Activated CD4-positive, alpha-beta T cell treated with anti-CD3 and anti-CD28 coated beads, Interleukin-2, amount 10 ng/mL, durations not matched to agents 7 days and 5 days (primary cell): Measurements from ENCODE around the gene CDC7. TPM values are rescaled to one million over a fixed set of nuclear protein-coding genes. Genes with fewer than 3 reads are reported as not detected.

Experiments
- CTCF ChIA-PET: fragments of 350-600 bp; sonication (Branson Sonifier 250); formaldehyde crosslinking; loops from one replicate; lab custom pipeline; 2021; ENCODE audit warnings: antibody characterized with exemption; lab: Charles Lee
- POLR2A ChIA-PET: fragments of 350-600 bp; sonication (Branson Sonifier 250); formaldehyde crosslinking; loops from one replicate; lab custom pipeline; 2021; ENCODE audit warnings: antibody characterized with exemption; lab: Charles Lee
- DNase-seq: peaks from one replicate; pipeline ENCODE4 v3.0.0-alpha.2; 2020
- H3K27ac Mint-ChIP-seq: one replicate; pipeline ENCODE4 v1.8.0; 2021; ENCODE audit warnings: mild to moderate bottlenecking, moderate library complexity, mixed read lengths
- H3K27me3 Mint-ChIP-seq: one replicate; pipeline ENCODE4 v1.8.0; 2021; ENCODE audit warnings: mixed read lengths
- H3K36me3 Mint-ChIP-seq: one replicate; pipeline ENCODE4 v1.8.0; 2021; ENCODE audit warnings: low read depth, mixed read lengths
- H3K4me1 Mint-ChIP-seq: one replicate; pipeline ENCODE4 v1.8.0; 2021; ENCODE audit warnings: mixed read lengths
- H3K4me3 Mint-ChIP-seq: one replicate; pipeline ENCODE4 v1.8.0; 2021; ENCODE audit warnings: mild to moderate bottlenecking, moderate library complexity, mixed read lengths
- H3K9me3 Mint-ChIP-seq: one replicate; pipeline ENCODE4 v1.8.0; 2021; ENCODE audit warnings: mixed read lengths
- total RNA-seq, 2 experiments: library from RNA; stranded (reverse); gene quantifications; one replicate each; pipeline ENCODE4 v1.2.3, GENCODE V29; 2021

The CDC7 gene
- total RNA-seq, 2 experiments from 2014 or later: 31.4 to 34.7 TPM

- no peak overlapping the region for H3K27ac Mint-ChIP-seq
- peaks cover 33% of the 10 kb centered on the region for H3K4me1 Mint-ChIP-seq
- ChIA-PET CTCF (interaction anchor here (0.6 to 2.3 kb wide), 6 partner anchors 12 to 367 kb away, joined by 3 to 7 read pairs (median 4); no protein-coding TSS in a partner anchor), POLR2A (interaction anchor here (0.6 kb wide), 1 partner anchor 198 kb away, joined by 3 read pairs; no protein-coding TSS in a partner anchor)
- no peak overlapping the region for H3K4me3 Mint-ChIP-seq
- DNase-seq: peak; percentile 42
- peaks cover 19% of the 10 kb centered on the region for H3K36me3 Mint-ChIP-seq
- no peaks in the 10 kb centered on the region for H3K27me3 Mint-ChIP-seq
- H3K9me3 Mint-ChIP-seq: no peaks in the 10 kb centered on the region
Measured at GRCh38 chr1:91501523-91501851, 836 bp downstream of the CDC7 start.

DNA sequence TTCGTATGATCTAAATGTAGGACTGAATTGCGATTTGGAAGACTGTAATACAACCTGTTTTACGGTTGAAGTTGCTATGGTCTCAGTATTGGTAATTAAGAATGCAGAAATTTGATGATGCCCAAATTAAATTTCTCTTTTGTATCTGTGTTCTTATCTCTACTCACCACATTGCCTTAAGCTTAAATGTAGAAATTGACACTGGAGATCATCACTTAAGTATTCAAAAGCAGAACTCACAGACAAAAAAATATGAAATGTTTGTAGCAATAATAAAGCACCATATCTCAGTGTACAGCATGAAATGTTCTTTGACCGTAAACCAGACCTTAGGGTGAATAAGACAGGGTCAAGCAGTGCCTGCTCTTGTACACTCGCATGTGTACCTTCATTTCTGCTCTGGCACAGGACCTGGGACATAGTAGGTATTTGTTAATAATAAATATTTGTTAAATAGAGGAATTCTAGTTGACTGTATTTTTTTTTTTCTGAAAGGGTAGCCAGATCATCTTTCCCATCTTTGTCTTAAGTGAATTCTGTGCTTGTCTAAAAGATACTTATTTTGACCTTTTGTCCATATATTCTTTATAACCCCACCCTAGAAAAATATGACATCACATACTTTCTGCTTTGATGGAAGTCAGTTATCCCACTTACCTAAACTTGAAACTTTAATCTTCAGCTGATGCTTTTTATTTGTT lies 1.5 kb downstream of the CDC7 start:
- Mint-ChIP-seq H3K9me3 (no peaks in the 10 kb centered on the region), H3K27me3 (no peaks in the 10 kb centered on the region), H3K36me3 (peaks cover 19% of the 10 kb centered on the region), H3K4me1 (peaks cover 33% of the 10 kb centered on the region), H3K27ac (no peak overlapping the region), H3K4me3 (no peak overlapping the region)
- CTCF ChIA-PET: interaction anchor here (0.6 to 2.7 kb wide), 6 partner anchors 12 to 812 kb away, joined by 3 to 7 read pairs (median 4); no protein-coding TSS in a partner anchor
- no peak for DNase-seq
- POLR2A ChIA-PET: interaction anchor here (0.6 kb wide), 1 partner anchor 198 kb away, joined by 3 read pairs; no protein-coding TSS in a partner anchor

DNA sequence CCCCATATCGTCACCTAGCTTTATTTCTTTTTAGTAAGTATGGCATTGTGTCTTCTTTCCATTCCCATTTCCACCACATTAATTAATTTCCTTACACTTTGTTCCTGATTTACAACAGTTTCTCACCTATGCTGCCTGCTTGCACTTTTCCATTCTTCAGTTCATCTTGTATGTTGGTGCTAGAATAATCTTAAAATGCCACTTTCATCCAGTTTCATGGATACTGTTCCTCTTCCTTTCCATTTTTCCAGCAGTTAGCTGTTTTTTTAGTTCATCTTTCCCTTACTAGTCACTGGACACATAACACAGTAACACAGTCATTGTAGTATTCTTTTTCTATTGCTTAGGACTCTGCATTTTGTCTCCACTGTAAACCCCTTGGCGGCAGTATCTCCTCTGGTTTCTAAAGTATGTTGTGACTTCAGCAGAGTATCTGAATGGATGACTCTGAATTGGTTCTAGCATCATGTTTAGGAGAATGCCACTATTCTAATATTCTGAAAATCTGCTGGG lies 2.1 kb downstream of the CDC7 start:
- H3K27me3 Mint-ChIP-seq: no peaks in the 10 kb centered on the region
- peaks cover 33% of the 10 kb centered on the region for H3K4me1 Mint-ChIP-seq
- no peaks in the 10 kb centered on the region for H3K9me3 Mint-ChIP-seq
- peaks cover 19% of the 10 kb centered on the region for H3K36me3 Mint-ChIP-seq
- no peak overlapping the region for H3K4me3 Mint-ChIP-seq
- ChIA-PET POLR2A (no interaction called here), CTCF (interaction anchor here (0.6 to 2.7 kb wide), 3 partner anchors 12 to 811 kb away, joined by 3 to 7 read pairs (median 3); no protein-coding TSS in a partner anchor)
- H3K27ac Mint-ChIP-seq: no peak overlapping the region
- peak; percentile 19 for DNase-seq

DNA sequence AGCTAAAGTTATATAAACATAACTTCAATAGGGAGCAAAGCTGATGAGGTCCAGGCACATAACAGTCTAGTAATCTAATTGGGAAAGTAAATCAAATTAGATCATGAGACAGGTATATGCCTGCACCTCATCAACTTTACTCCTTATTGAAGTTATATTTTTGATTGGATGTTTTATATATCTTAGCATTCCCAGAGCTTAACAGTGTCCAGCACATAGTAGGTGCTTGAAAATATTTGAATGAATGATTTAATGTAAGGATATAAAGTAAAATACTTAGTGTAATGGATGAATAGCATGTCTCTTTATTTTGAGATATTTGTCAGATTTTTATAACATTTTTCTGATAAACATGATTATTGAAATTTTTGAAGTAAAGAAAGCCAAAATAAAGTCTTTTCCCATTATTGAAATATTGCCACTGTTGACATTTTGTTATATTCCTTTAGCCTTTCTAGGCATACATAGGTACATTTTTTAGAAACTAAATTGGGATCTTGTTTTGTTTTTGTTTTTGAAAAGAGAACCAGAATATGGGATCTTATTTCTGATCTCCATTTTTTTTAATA lies 2.8 kb downstream of the CDC7 start:
- no peak overlapping the region for H3K27ac Mint-ChIP-seq
- POLR2A ChIA-PET: no interaction called here
- DNase-seq: no peak
- H3K27me3 Mint-ChIP-seq: no peaks in the 10 kb centered on the region
- H3K4me3 Mint-ChIP-seq: no peak overlapping the region
- H3K9me3 Mint-ChIP-seq: no peaks in the 10 kb centered on the region
- CTCF ChIA-PET: interaction anchor here (2.7 kb wide), 1 partner anchor 11 kb away, joined by 7 read pairs; no protein-coding TSS in a partner anchor
- peaks cover 19% of the 10 kb centered on the region for H3K36me3 Mint-ChIP-seq
- H3K4me1 Mint-ChIP-seq: peaks cover 33% of the 10 kb centered on the region

DNA sequence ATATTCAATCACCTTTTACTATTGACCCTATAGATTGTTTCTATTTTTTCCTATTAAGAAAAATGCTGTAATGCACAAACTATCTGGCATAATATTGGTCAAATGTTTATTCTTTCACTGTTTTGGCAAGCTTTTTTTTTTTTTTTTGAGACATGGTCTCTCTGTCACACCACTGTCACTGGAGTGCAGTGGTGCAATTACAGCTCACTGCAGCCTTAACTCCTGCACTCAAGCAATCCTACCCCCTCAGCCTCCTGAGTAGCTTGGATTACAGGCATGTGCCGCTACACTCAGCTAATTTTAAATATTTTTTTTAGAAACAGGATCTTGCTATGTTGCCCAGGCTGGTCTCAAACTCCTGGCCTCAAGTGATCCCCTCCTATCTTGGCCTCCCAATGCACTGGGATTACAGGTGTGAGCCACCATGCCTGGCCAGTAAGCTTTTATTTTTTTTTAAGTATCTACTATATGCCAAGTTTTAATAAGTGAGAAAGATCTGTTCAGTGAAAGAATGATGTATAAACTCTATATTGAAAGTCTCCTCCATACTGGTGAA lies 3.4 kb downstream of the CDC7 start:
- H3K27ac Mint-ChIP-seq: no peak overlapping the region
- no peak overlapping the region for H3K4me3 Mint-ChIP-seq
- H3K36me3 Mint-ChIP-seq: peaks cover 26% of the 10 kb centered on the region
- ChIA-PET POLR2A (no interaction called here), CTCF (interaction anchor here (1.1 to 2.7 kb wide), 2 partner anchors 10 to 14 kb away, joined by 4 to 7 read pairs; no protein-coding TSS in a partner anchor)
- H3K27me3 Mint-ChIP-seq: no peaks in the 10 kb centered on the region
- peaks cover 39% of the 10 kb centered on the region for H3K4me1 Mint-ChIP-seq
- no peak for DNase-seq
- no peaks in the 10 kb centered on the region for H3K9me3 Mint-ChIP-seq

DNA sequence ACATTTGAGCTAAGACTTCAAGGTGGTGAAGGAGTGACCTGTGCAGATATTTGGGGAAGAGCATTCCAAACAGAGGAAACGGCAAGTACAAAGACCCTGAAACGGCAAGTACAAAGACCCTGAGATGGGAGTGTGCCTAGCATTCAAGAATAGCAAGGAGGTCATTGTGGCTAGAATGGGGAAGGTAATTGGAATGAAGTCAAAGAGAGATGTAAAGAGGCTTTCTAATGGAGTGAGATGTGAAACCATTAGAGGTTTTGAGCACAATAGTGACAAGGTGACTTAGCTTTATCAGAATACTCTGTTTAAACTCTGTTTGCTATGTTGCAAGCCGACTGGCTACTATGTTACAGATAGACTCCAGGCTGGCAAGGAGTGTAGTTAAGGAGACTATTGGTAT lies 4.4 kb downstream of the CDC7 start:
- Mint-ChIP-seq H3K4me1 (peaks cover 46% of the 10 kb centered on the region), H3K4me3 (no peak overlapping the region), H3K9me3 (no peaks in the 10 kb centered on the region), H3K27ac (peak overlapping the region; percentile 1), H3K36me3 (peaks cover 34% of the 10 kb centered on the region), H3K27me3 (no peaks in the 10 kb centered on the region)
- CTCF ChIA-PET: interaction anchor here (1.1 to 2.7 kb wide), 4 partner anchors 9 to 430 kb away, joined by 3 to 7 read pairs (median 4); no protein-coding TSS in a partner anchor
- DNase-seq: no peak
- POLR2A ChIA-PET: no interaction called here

DNA sequence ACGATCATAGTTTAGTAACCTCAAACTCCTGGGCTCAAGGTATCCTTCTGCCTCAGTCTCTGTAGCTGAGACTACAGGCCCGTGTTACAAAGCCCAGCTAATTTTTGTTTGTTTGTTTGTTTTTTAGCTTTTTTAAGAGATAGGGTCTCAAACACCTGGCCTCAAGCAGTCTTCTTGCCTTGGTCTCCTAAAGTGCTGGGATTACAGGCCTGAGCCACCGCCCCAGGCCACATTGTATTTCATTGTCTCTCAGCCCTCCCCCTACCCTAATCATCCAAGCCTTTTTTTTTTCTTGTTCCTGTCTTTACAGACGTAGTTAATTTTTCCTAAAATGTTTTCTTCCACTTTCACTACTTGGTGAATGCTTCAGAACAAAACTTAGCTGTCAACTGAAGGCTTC lies 5.4 kb downstream of the CDC7 start:
- Mint-ChIP-seq H3K36me3 (peaks cover 38% of the 10 kb centered on the region), H3K4me1 (peaks cover 46% of the 10 kb centered on the region), H3K9me3 (no peaks in the 10 kb centered on the region), H3K27me3 (no peaks in the 10 kb centered on the region), H3K27ac (no peak overlapping the region), H3K4me3 (no peak overlapping the region)
- ChIA-PET POLR2A (no interaction called here), CTCF (interaction anchor here (0.7 to 1.9 kb wide), 5 partner anchors 22 to 449 kb away, joined by 3 to 4 read pairs (median 3); no protein-coding TSS in a partner anchor)
- DNase-seq: no peak

- DNase-seq: no peak
- CTCF ChIA-PET: interaction anchor here (0.6 to 1.3 kb wide), 3 partner anchors 10 to 427 kb away, joined by 3 to 5 read pairs (median 4); no protein-coding TSS in a partner anchor
- POLR2A ChIA-PET: no interaction called here
- Mint-ChIP-seq H3K4me3 (no peak overlapping the region), H3K4me1 (peaks cover 43% of the 10 kb centered on the region), H3K9me3 (no peaks in the 10 kb centered on the region), H3K36me3 (peaks cover 39% of the 10 kb centered on the region), H3K27me3 (no peaks in the 10 kb centered on the region), H3K27ac (no peak overlapping the region)
Measured at GRCh38 chr1:91507328-91507727, 6.7 kb downstream of the CDC7 start.

- no peak for DNase-seq
- H3K36me3 Mint-ChIP-seq: peaks cover 48% of the 10 kb centered on the region
- no peak overlapping the region for H3K4me3 Mint-ChIP-seq
- ChIA-PET CTCF (no interaction called here), POLR2A (no interaction called here)
- no peaks in the 10 kb centered on the region for H3K9me3 Mint-ChIP-seq
- H3K27me3 Mint-ChIP-seq: no peaks in the 10 kb centered on the region
- peaks cover 24% of the 10 kb centered on the region for H3K4me1 Mint-ChIP-seq
- H3K27ac Mint-ChIP-seq: no peak overlapping the region
Measured at GRCh38 chr1:91510754-91511153, 10.1 kb downstream of the CDC7 start.

DNA sequence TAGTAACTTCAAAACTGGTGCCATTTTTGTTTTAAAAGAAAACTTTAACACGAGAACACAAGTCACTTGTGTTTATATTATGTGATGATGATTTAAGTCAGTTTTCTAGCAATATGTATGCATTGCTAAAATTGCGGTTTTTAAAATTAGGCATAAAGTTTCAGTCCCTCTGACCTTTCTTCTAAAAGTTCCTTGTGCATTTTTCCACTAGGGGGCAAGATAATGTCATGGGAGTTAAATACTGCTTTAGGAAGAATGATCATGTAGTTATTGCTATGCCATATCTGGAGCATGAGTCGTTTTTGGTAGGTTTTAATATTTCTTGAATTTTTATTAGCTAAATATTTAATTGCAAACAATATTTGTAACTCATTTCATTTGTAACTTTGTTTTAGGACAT lies 10.7 kb downstream of the CDC7 start:
- no peak for DNase-seq
- H3K27ac Mint-ChIP-seq: no peak overlapping the region
- no peaks in the 10 kb centered on the region for H3K9me3 Mint-ChIP-seq
- POLR2A ChIA-PET: no interaction called here
- H3K36me3 Mint-ChIP-seq: peaks cover 50% of the 10 kb centered on the region
- H3K4me3 Mint-ChIP-seq: no peak overlapping the region
- CTCF ChIA-PET: interaction anchor here (0.7 to 2.7 kb wide), 5 partner anchors 12 to 420 kb away, joined by 3 to 7 read pairs (median 5); no protein-coding TSS in a partner anchor
- no peaks in the 10 kb centered on the region for H3K27me3 Mint-ChIP-seq
- peaks cover 21% of the 10 kb centered on the region for H3K4me1 Mint-ChIP-seq

GRCh38 chr1:91513160-91513559 lies 12.5 kb downstream of the CDC7 start:
- POLR2A ChIA-PET: no interaction called here
- CTCF ChIA-PET: interaction anchor here (0.7 to 2.7 kb wide), 15 partner anchors 10 to 416 kb away, joined by 3 to 7 read pairs (median 3); partner anchors contain the start of genes CDC7 and TGFBR3
- H3K4me3 Mint-ChIP-seq: no peak overlapping the region
- DNase-seq: no peak
- H3K27ac Mint-ChIP-seq: no peak overlapping the region
- peaks cover 21% of the 10 kb centered on the region for H3K4me1 Mint-ChIP-seq
- H3K36me3 Mint-ChIP-seq: peaks cover 68% of the 10 kb centered on the region
- H3K9me3 Mint-ChIP-seq: no peaks in the 10 kb centered on the region
- H3K27me3 Mint-ChIP-seq: no peaks in the 10 kb centered on the region

GRCh38 chr1:91513706-91514105 lies 13.1 kb downstream of the CDC7 start:
- peaks cover 70% of the 10 kb centered on the region for H3K36me3 Mint-ChIP-seq
- ChIA-PET POLR2A (no interaction called here), CTCF (interaction anchor here (0.6 to 2.7 kb wide), 12 partner anchors 10 to 416 kb away, joined by 3 to 7 read pairs (median 4); partner anchors contain the start of genes CDC7 and TGFBR3)
- no peak overlapping the region for H3K4me3 Mint-ChIP-seq
- H3K27ac Mint-ChIP-seq: no peak overlapping the region
- no peaks in the 10 kb centered on the region for H3K9me3 Mint-ChIP-seq
- DNase-seq: no peak
- no peaks in the 10 kb centered on the region for H3K27me3 Mint-ChIP-seq
- H3K4me1 Mint-ChIP-seq: peaks cover 21% of the 10 kb centered on the region
